Cardiac septum (tissue), 1 donor: ENCODE results near the gene NSUN2. TPM values are rescaled to one million over a fixed set of nuclear protein-coding genes. Genes with fewer than 3 reads are reported as not detected.
"Not testable (repeated sequence)": the region's sequence is repeated elsewhere in the genome, so short reads cannot be mapped to it uniquely, and the experiment has no call there.

ENCODE experiments used
- DNase-seq: peaks from one replicate; pipeline ENCODE4 v3.0.0-alpha.2; 2020; ENCODE audit warnings: low spot score
- intact Hi-C: fragments of 100-400 bp; cut with DNase I; formaldehyde crosslinking; loops from one replicate; pipeline ENCODE4 v1.14.0; 2022
- total RNA-seq: library from RNA; stranded (reverse); fragmentation: NEBNext Ultra II Directional; extraction: Animal tissue kit (Norgen Biotek cat#: 25700); gene quantifications from one replicate; pipeline ENCODE4 v1.2.1, GENCODE V29; 2021
- donor health status: DM: no; HTN: no; CAD: no.

NSUN2 gene
- total RNA-seq, 1 donor from 2014 or later = 39.9 TPM

- intact Hi-C loops = no loop called here
- DNase-seq = no peak
These were observed 16.3 kb upstream of the NSUN2 start for GRCh38 chr5:6649186-6649585.

DNA sequence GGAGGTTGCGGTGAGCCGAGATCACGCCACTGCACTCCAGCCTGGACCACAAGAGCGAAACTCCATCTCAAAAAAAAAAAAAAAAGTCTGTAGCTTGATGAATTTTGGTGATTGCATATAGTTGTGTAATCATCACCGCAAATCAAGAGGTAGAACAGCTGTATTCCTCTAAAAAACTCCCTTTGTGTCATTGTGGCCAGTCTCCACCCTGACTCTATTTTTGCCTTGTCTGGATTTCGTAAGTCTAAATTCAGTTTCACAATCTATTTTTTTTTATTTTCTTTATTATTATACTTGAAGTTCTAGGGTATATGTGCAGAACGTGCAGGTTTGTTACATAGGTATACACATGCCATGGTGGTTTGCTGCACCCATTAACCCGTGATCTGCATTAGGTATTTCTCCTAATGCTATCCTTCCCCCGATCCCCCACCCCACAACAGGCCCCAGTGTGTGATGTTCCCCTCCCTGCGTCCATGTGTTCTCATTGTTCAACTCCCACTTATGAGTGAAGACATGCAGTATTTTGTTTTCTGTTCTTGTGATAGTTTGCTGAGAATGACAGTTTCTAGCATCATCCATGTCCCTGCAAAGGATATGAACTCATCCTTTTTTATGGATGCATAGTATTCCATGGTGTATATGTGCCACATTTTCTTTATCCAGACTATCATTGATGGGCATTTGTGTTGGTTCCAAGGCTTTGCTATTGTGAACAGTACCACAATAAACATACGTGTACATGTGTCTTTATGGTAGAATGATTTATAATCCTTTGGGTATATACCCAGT, 12.9 kb upstream of the NSUN2 start:
- DNase-seq, intact Hi-C loops: not testable (repeated sequence)

GRCh38 chr5:6644794-6645241, 12.0 kb upstream of the NSUN2 start:
- intact Hi-C loops = no loop called here
- DNase-seq = no peak

GRCh38 chr5:6642655-6643054, 9.8 kb upstream of the NSUN2 start:
- intact Hi-C loops = no loop called here

GRCh38 chr5:6638236-6638635, 5.4 kb upstream of the NSUN2 start:
- intact Hi-C loops = no loop called here
- DNase-seq = no peak

More at GRCh38 chr5:6642655-6643054, 9.8 kb upstream of the NSUN2 start:
- DNase-seq = no peak

- no peak for DNase-seq
- intact Hi-C loops = no loop called here
These were observed 4.7 kb upstream of the NSUN2 start for GRCh38 chr5:6637590-6637989.

GRCh38 chr5:6637022-6637421, 4.2 kb upstream of the NSUN2 start:
- intact Hi-C loops = no loop called here
- no peak for DNase-seq

- DNase-seq = no peak
- intact Hi-C loops = no loop called here
These were observed 3.4 kb upstream of the NSUN2 start for GRCh38 chr5:6636293-6636692.

DNA sequence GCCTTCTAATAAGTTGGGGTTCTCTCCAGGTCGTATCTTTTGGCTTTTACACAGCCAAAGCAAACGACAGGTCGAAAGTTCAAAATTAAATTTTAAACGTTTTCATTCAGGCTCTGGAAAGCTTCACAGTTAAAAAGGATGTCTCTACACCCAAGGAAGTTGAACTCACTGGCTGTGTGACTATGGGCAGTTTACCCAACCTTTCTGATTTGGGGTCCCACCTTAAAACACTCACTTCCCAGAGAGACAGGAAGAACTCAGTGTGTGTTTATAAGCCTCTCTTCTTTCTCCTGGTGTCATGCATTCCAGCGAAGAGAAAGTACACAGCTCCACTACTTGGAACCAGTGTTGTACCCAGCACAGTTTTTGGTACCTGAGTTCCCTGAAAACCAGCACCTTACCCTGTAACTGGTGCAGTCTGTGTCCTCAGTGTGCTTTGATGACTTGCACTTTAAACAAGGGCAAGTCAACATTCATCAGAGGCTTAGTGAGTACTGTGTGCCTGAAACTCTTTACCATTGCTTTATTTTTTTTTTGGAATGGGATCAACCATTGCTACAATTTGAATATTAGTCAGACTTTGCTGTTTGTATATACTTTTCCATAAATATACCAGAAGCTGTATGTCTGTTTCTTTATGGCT, 2.1 kb upstream of the NSUN2 start:
- intact Hi-C loops = no loop called here
- DNase-seq = no peak

- intact Hi-C loops = no loop called here
- DNase-seq = no peak
These were observed 1.5 kb upstream of the NSUN2 start for GRCh38 chr5:6634306-6634705.

- peak; percentile 78 for DNase-seq
- intact Hi-C loops = loop anchor here (2.0 kb wide), 1 partner anchor 111 kb away; no protein-coding TSS in a partner anchor
These were observed 813 bp upstream of the NSUN2 start for GRCh38 chr5:6633469-6634245.

DNA sequence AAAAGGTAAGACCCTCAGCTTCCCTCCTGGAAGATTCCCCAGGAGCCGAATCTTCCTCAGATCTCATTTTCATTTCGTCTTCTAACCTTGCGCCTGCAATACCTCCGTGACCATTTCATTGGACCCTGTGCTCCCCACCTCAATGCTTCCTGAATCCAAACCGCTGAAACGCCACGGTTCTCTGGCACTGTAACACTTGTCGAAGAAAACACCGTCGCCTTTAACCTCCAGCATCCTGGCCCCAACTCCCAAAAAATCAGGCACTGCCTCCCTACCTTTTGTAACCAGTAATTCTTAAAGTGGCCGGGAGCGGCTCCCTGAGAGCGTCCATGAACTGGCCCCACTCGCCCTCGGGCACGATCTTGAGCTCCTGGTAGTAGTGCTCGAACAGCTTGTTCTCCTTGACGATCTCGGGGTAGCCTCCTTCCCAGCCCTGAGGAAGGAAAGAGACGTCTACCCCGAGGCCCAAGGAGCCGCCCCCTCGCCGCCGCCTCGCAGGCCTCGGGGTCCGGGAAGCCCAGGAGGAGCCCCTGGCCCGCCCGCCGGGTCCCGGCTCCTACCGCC, 438 bp downstream of the NSUN2 start:
- no peak for DNase-seq
- intact Hi-C loops = loop anchor here (1.0 to 2.0 kb wide), 2 partner anchors 80 to 112 kb away; no protein-coding TSS in a partner anchor

DNA sequence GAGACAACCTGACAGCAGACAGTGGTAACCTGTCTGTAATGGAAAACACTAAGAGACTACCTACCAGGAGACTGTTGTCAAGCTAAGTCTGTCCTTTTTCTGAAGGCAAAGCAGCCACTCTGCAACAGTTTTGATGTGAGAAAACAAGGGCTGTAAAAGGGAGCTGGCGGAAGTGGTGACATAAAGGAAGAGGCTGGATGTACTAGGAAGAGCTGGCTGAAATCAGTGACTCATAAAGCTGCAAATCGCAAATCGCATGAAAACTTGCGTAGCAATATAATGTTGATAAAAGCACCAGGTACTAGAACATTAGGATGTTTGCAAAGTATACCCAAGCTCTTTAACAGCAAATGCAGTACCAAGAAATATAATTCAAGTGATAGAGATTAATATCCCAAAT, 1.4 kb downstream of the NSUN2 start:
- no peak for DNase-seq
- intact Hi-C loops = no loop called here

DNA sequence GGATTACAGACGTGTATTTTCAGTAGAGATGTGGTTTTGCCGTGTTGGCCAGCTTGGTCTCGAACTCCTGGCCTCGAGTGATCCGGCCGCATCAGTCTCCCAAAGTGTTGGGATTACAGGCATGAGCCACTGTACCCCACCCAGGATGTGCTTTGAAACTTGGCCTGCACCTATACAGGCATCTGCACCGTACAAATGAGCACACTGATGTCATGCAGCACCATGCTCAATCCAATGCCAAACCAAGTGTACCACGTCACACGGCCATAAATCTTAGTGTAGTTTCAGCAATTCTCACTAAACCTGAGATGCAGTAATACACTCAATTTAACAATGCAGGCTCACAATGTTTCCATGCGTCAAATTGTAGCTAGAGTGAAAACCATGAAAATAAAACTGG, 6.3 kb downstream of the NSUN2 start:
- intact Hi-C loops = no loop called here
- no peak for DNase-seq

DNA sequence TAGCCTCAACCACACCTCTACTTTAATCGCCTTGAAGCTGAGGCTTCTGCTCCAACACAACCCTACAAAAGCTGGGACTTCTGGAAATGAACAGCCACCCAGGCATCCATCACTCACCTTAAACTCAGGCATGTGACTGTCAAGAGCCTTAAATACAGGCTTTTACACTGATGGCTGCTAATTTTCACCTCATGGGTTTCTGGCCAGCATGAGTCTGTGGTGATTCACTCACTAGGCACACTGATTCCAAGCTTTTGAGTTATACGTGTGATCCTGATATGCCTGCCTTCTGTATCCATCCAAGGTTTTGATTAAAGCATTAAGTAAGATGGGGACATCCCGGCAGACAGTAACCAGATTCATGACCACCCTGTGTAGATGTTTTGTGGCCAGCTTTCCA, 8.9 kb downstream of the NSUN2 start:
- intact Hi-C loops = no loop called here
- DNase-seq = no peak

- intact Hi-C loops = no loop called here
- no peak for DNase-seq
These were observed 9.6 kb downstream of the NSUN2 start for GRCh38 chr5:6623228-6623627.

- intact Hi-C loops = no loop called here
These were observed 16.2 kb downstream of the NSUN2 start for GRCh38 chr5:6616632-6617031.

GRCh38 chr5:6615034-6615815, 17.6 kb downstream of the NSUN2 start:
- no peak for DNase-seq

More at GRCh38 chr5:6616632-6617031, 16.2 kb downstream of the NSUN2 start:
- DNase-seq = no peak

More at GRCh38 chr5:6615034-6615815, 17.6 kb downstream of the NSUN2 start:
- intact Hi-C loops = no loop called here
